H9 (cell line): ENCODE data around the gene HRAS. TPM values are rescaled to one million over a fixed set of nuclear protein-coding genes. Genes with fewer than 3 reads are reported as not detected.

Experiments used
- DNase-seq: peaks from one replicate; pipeline ENCODE4 v3.0.0-alpha.2; 2017
- H2AFZ ChIP-seq: one replicate; pipeline ENCODE4 v1.6.1; 2013; ENCODE audit warnings: mild to moderate bottlenecking, low read length, control low read depth, moderate library complexity
- H2AK5ac ChIP-seq: 2 replicates; pipeline ENCODE4 v1.6.1; 2013; ENCODE audit warnings: low read length, control low read depth, mixed read lengths; ENCODE audit not compliant: insufficient read length
- H2BK120ac ChIP-seq: one replicate; pipeline ENCODE4 v1.6.1; 2013; ENCODE audit warnings: low read depth, mild to moderate bottlenecking, low read length, control low read depth, inconsistent platforms; ENCODE audit not compliant: poor library complexity, severe bottlenecking
- H2BK12ac ChIP-seq: 2 replicates; pipeline ENCODE4 v1.6.1; 2013; ENCODE audit warnings: low read length, control low read depth, mixed read lengths, low read depth; ENCODE audit not compliant: insufficient read length
- H2BK15ac ChIP-seq: 2 replicates; pipeline ENCODE4 v1.6.1; 2013; ENCODE audit warnings: low read depth, low read length, control low read depth
- H2BK20ac ChIP-seq: one replicate; pipeline ENCODE4 v1.6.1; 2013; ENCODE audit warnings: low read depth, mild to moderate bottlenecking, low read length, control low read depth, inconsistent platforms; ENCODE audit not compliant: poor library complexity, severe bottlenecking
- H2BK5ac ChIP-seq: 2 replicates; pipeline ENCODE4 v1.6.1; 2013; ENCODE audit warnings: low read length, control low read depth, mixed read lengths; ENCODE audit not compliant: insufficient read length
- H3K14ac ChIP-seq: 2 replicates; pipeline ENCODE4 v1.6.1; 2013; ENCODE audit warnings: low read length, control low read depth; ENCODE audit not compliant: insufficient read depth
- H3K18ac ChIP-seq: 2 replicates; pipeline ENCODE4 v1.6.1; 2013; ENCODE audit warnings: low read depth, mild to moderate bottlenecking, mixed read lengths, low read length, control low read depth; ENCODE audit not compliant: insufficient read length
- H3K23ac ChIP-seq: 2 replicates; pipeline ENCODE4 v1.6.1; 2013; ENCODE audit warnings: low read length, control low read depth, mixed read lengths, low read depth; ENCODE audit not compliant: insufficient read length
- H3K23me2 ChIP-seq: 2 replicates; pipeline ENCODE4 v1.6.1; 2013; ENCODE audit warnings: low read depth, mild to moderate bottlenecking, mixed read lengths, low read length, control low read depth; ENCODE audit not compliant: insufficient read length, poor library complexity, severe bottlenecking
- H3K27ac ChIP-seq: 2 replicates; pipeline ENCODE4 v1.5.1; 2013; ENCODE audit warnings: low read length, control low read depth, mixed read lengths, low read depth; ENCODE audit not compliant: insufficient read length
- H3K27me3 ChIP-seq: 2 replicates; pipeline ENCODE4 v1.6.1; 2013; ENCODE audit warnings: low read length, control low read depth, inconsistent platforms; ENCODE audit not compliant: insufficient read depth
- H3K4ac ChIP-seq: 2 replicates; pipeline ENCODE4 v1.6.1; 2013; ENCODE audit warnings: low read depth, mild to moderate bottlenecking, control low read depth, inconsistent platforms, low read length, moderate library complexity
- H3K4me1 ChIP-seq: 2 replicates; pipeline ENCODE4 v1.6.1; 2013; ENCODE audit warnings: low read length, control low read depth, inconsistent platforms; ENCODE audit not compliant: insufficient read depth
- H3K4me2 ChIP-seq: 2 replicates; pipeline ENCODE4 v1.6.1; 2013; ENCODE audit warnings: low read length, control low read depth, mixed read lengths; ENCODE audit not compliant: insufficient read length, insufficient read depth
- H3K56ac ChIP-seq: 2 replicates; pipeline ENCODE4 v1.6.1; 2013; ENCODE audit warnings: low read depth, mild to moderate bottlenecking, mixed read lengths, low read length, control low read depth; ENCODE audit not compliant: insufficient read length
- H3K79me1 ChIP-seq: 2 replicates; pipeline ENCODE4 v1.6.1; 2013; ENCODE audit warnings: low read depth, mild to moderate bottlenecking, moderate library complexity, low read length, control low read depth, inconsistent platforms; ENCODE audit not compliant: insufficient read depth, poor library complexity, severe bottlenecking
- H3K79me2 ChIP-seq: 2 replicates; pipeline ENCODE4 v1.6.1; 2013; ENCODE audit warnings: low read length, control low read depth, inconsistent platforms; ENCODE audit not compliant: insufficient read depth
- H3K9ac ChIP-seq: 2 replicates; pipeline ENCODE4 v1.6.1; 2013; ENCODE audit warnings: low read length, control low read depth, mixed read lengths; ENCODE audit not compliant: insufficient read length; ENCODE audit errors: extremely low read depth
- H3K9me3 ChIP-seq: one replicate; pipeline ENCODE4 v1.6.1; 2013; ENCODE audit warnings: low read depth, low read length, inconsistent platforms; ENCODE audit not compliant: control insufficient read depth
- H3T11ph ChIP-seq: one replicate; pipeline ENCODE4 v1.6.1; 2013; ENCODE audit warnings: mild to moderate bottlenecking, low read length, control low read depth, inconsistent platforms
- H4K20me1 ChIP-seq: one replicate; pipeline ENCODE4 v1.6.1; 2013; ENCODE audit not compliant: control insufficient read depth, insufficient read length, insufficient read depth
- H4K5ac ChIP-seq: 2 replicates; pipeline ENCODE4 v1.6.1; 2013; ENCODE audit warnings: low read depth, mild to moderate bottlenecking, mixed read lengths, low read length, control low read depth; ENCODE audit not compliant: insufficient read length
- H4K8ac ChIP-seq: replicated peaks from 2 replicates; pipeline ENCODE4 v1.6.1; 2013; ENCODE audit warnings: low read length, control low read depth, mixed read lengths, low read depth; ENCODE audit not compliant: insufficient read length
- H4K91ac ChIP-seq: 2 replicates; pipeline ENCODE4 v1.6.1; 2013; ENCODE audit warnings: low read depth, mild to moderate bottlenecking, moderate library complexity, mixed read lengths, low read length, control low read depth; ENCODE audit not compliant: insufficient read length
- H3K27ac Mint-ChIP-seq, 3 experiments: 2 replicates in 2 of 3; 3 replicates in 1 of 3; pipeline ENCODE4 v1.8.0; 2020 to 2021; ENCODE audit warnings: mixed read lengths in 3 of 3, mild to moderate bottlenecking in 1 of 3, moderate library complexity in 1 of 3
- H3K27me3 Mint-ChIP-seq: 2 replicates; pipeline ENCODE4 v1.8.0; 2021; ENCODE audit warnings: low read depth, mild to moderate bottlenecking, moderate library complexity, mixed read lengths
- H3K36me3 Mint-ChIP-seq, 3 experiments: 2 replicates in 2 of 3; 3 replicates in 1 of 3; pipeline ENCODE4 v1.8.0; 2020 to 2021; ENCODE audit warnings: low read depth in 3 of 3, mixed read lengths in 3 of 3; ENCODE audit not compliant: insufficient read depth in 1 of 3
- H3K4me1 Mint-ChIP-seq, 2 experiments: 2 replicates each; pipeline ENCODE4 v1.8.0; 2020; ENCODE audit warnings: mixed read lengths in 2 of 2
- H3K4me3 Mint-ChIP-seq, 2 experiments: 2 replicates in 1 of 2; 3 replicates in 1 of 2; pipeline ENCODE4 v1.8.0; 2020 to 2021; ENCODE audit warnings: mild to moderate bottlenecking in 2 of 2, mixed read lengths in 2 of 2, moderate library complexity in 1 of 2
- H3K9me3 Mint-ChIP-seq, 2 experiments: 2 replicates in 1 of 2; 3 replicates in 1 of 2; pipeline ENCODE4 v1.8.0; 2020; ENCODE audit warnings: mild to moderate bottlenecking in 2 of 2, mixed read lengths in 2 of 2, moderate library complexity in 1 of 2
- CTCF ChIP-seq: fragments of 200-600 bp; sonication (generic); conservative IDR thresholded peaks from 3 replicates; pipeline ENCODE4 v1.8.0; 2021; ENCODE audit warnings: antibody characterized with exemption, mild to moderate bottlenecking
- WGBS: extraction: QIAGEN DNeasy Blood & Tissue Kit; methylation state at CpG from one replicate; pipeline ENCODE4 v1.1.7; 2013; ENCODE audit warnings: missing lambda C conversion rate, low lambda C conversion rate, mixed read lengths; ENCODE audit not compliant: insufficient read length; ENCODE audit errors: extremely low coverage; 5-methylcytosine and 5-hydroxymethylcytosine counted together
- total RNA-seq: library from RNA; stranded (reverse); gene quantifications from 2 replicates; pipeline ENCODE4 v1.2.1, GENCODE V29; 2021

HRAS gene
- total RNA-seq, 1 experiment from 2014 or later, result 61.8 TPM

- Histone ChIP-seq H3K79me1 (no peaks in the 10 kb centered on the region), H2BK5ac (no peak overlapping the region), H4K5ac (no peak overlapping the region), H2BK120ac (no peak overlapping the region), H3K18ac (no peak overlapping the region), H4K91ac (no peak overlapping the region), H2BK15ac (no peak overlapping the region), H2BK20ac (no peak overlapping the region), H3K4me2 (no peak overlapping the region), H3K9me3 (no peaks in the 10 kb centered on the region), H3K9ac (no peak overlapping the region), H3K27me3 (no peaks in the 10 kb centered on the region), H3K23me2 (peaks cover 19% of the 10 kb centered on the region), H3K79me2 (no peaks in the 10 kb centered on the region), H3K27ac (no peak overlapping the region), H2BK12ac (no peak overlapping the region), H2AK5ac (no peak overlapping the region), H3K4me1 (no peaks in the 10 kb centered on the region), H3T11ph (no peak overlapping the region), H3K4ac (no peak overlapping the region), H4K20me1 (no peaks in the 10 kb centered on the region), H4K8ac (no peak overlapping the region), H2AFZ (no peak overlapping the region), H3K56ac (no peak overlapping the region), H3K23ac (no peak overlapping the region), H3K14ac (no peak overlapping the region; the same call in 1 of the 2 replicates)
- H3K4me3 Mint-ChIP-seq, result peak overlapping the region in 1 of 2 experiments; percentile 26; a peak in 2 of 5 replicates
- WGBS, result no CpG with 5 or more reads among the region's 33 CpGs
- peaks cover 0 to 2% of the 10 kb centered on the region in 2 experiments; a peak in 1 of 5 replicates for H3K9me3 Mint-ChIP-seq
- no peak overlapping the region for H3K27ac Mint-ChIP-seq
- peaks cover 9% of the 10 kb centered on the region for H3K27me3 Mint-ChIP-seq
- no peak for TF ChIP-seq CTCF
- peaks cover 5 to 18% (median 10%) of the 10 kb centered on the region in 3 experiments; a peak in 5 of 7 replicates for H3K36me3 Mint-ChIP-seq
- no peak for DNase-seq
- peaks cover 6 to 8% of the 10 kb centered on the region in 2 experiments; a peak in 2 of 4 replicates for H3K4me1 Mint-ChIP-seq
Measured at GRCh38 chr11:532986-533585, 2.3 kb downstream of the HRAS start.
